ENCODE measurements around the gene ATP5F1D.

Gene ATP5F1D

GRCh38 chr19:1285737-1286360, 44.3 kb downstream of the ATP5F1D start, which contains the start of gene EFNA2:
EFNA2 (plus strand) TSS chr19:1285873; CDS start chr19:1286169, 296 bp downstream.
- H4K20me1 ChIP-seq (ENCODE audit: insufficient read depth), result no peaks in the 10 kb centered on the region
- H3K4me1 ChIP-seq (ENCODE audit: low read depth, poor library complexity, severe bottlenecking), result no peaks in the 10 kb centered on the region
- no peaks in the 10 kb centered on the region for H3K36me3 ChIP-seq (ENCODE audit: insufficient read depth)
- H3K79me2 ChIP-seq (ENCODE audit: insufficient read depth, low read depth), result no peaks in the 10 kb centered on the region
- H2AFZ ChIP-seq (ENCODE audit: low read depth), result no peak within 1 kb of the TSS
- no peak within 1 kb of the TSS for H3K4me2 ChIP-seq
- no peak for TF ChIP-seq CTCF (conservative IDR thresholded peaks at IDR 0.05; ENCODE audit: low read depth, low read length)
- H3K4me3 ChIP-seq (IDR thresholded peaks at IDR 0.05; ENCODE audit: insufficient read depth, low read depth, low read length), result no peak within 1 kb of the TSS
- peaks cover 69% of the 10 kb centered on the region for H3K27me3 ChIP-seq (ENCODE audit: insufficient read depth, low read depth)
- H3K9ac ChIP-seq, result no peak within 1 kb of the TSS
- H3K27ac ChIP-seq, result no peak within 1 kb of the TSS

DNA sequence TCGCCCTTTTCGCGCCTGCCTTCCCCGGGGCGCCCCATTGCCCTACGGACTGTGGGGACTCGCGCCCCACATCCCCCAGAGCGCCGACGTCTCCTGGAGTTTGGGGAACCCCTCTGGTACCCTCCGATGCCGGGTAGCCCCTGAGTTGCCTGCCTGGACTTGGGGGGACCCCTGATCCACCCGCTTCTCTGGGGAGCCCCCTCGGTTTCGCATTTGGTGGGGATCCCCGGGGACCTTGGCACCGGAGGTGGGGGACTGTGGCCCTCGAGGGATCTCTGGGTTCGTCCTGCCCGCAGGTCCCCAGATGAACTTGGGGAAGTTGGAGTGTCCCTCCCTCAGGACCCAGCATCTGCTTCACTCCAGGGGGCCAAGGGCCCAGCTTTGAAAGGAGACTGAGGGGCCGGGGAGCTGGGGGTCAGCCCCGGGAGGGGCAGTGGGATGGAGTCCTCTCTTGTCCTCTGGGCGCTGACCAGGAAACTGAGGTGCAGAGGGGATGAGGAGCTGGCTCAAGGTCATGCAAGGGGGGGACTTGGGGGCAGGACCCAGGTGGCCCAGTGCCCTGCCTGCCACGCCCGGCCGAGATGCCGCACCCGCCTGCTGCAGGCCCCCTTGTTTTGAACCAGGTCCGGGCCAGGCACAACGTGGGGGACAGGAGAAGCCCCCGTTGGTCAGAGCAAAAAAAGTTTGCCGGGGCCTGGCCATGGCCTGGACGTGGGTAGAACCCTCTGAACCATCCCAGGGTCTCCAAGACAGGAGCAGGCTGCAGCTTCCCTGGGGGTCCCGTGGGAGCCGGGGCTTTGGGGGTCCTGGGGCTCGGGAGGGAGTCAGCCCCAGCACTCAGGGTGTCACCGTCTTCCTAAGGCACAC, 45.2 kb downstream of the ATP5F1D start:
- Histone ChIP-seq H3K36me3 (ENCODE audit: insufficient read depth) (no peaks in the 10 kb centered on the region), H3K79me2 (ENCODE audit: insufficient read depth, low read depth) (no peaks in the 10 kb centered on the region), H3K27ac (no peak overlapping the region), H3K4me1 (ENCODE audit: low read depth, poor library complexity, severe bottlenecking) (peaks cover 3% of the 10 kb centered on the region), H3K4me3 (IDR thresholded peaks at IDR 0.05; ENCODE audit: insufficient read depth, low read depth, low read length) (no peak overlapping the region), H2AFZ (ENCODE audit: low read depth) (no peak overlapping the region), H3K4me2 (no peak overlapping the region), H3K9ac (no peak overlapping the region), H3K27me3 (ENCODE audit: insufficient read depth, low read depth) (peaks cover 78% of the 10 kb centered on the region), H4K20me1 (ENCODE audit: insufficient read depth) (no peaks in the 10 kb centered on the region)
- no peak for TF ChIP-seq CTCF (conservative IDR thresholded peaks at IDR 0.05; ENCODE audit: low read depth, low read length)

DNA sequence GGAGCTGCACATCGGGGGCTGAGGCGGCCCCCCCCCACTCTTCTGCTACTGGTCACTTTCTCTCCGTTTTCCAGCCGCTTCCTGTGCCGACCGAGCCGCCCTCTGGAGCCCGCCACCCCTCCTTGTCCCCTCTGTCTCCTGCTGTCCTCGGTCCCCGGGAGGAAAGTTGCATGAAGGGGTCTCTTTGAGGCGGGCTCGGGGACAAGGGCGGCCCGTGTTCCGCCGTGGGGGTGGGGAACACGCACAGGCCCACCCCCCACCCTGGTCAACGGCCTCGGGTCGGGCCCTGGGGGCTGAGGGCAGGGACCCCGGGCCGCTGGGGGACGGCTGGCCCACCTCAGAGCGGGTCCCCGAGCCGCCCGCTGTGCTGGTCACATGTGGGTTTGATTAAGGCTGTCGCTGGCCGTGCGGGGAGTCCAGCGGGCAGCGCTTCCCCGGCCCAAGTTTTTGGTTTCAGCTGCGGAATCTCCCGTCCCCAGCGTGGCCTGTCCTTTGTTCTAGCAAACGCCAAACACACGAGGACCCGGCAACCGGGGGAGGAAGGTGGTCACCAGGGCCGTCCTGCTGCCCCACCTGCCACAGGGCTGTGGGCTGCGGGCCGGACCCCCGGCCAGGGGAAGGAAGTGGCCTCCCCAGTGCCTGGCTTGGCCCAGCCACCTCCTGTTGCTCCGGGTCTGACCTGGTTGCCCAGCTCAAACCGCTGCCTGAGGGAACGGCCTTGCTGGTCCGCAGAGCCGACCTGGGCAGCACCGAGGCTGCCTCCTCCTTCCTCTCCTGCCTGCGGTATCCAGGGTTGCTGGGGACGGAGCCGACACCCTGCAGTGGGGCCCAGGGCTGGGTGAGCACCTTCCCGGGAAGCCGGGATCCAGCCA, 46.0 kb downstream of the ATP5F1D start:
- TF ChIP-seq CTCF (conservative IDR thresholded peaks at IDR 0.05; ENCODE audit: low read depth, low read length), result no peak
- peaks cover 12% of the 10 kb centered on the region for H3K4me1 ChIP-seq (ENCODE audit: low read depth, poor library complexity, severe bottlenecking)
- no peaks in the 10 kb centered on the region for H4K20me1 ChIP-seq (ENCODE audit: insufficient read depth)
- H3K9ac ChIP-seq, result no peak overlapping the region
- no peak overlapping the region for H2AFZ ChIP-seq (ENCODE audit: low read depth)
- no peak overlapping the region for H3K4me3 ChIP-seq (IDR thresholded peaks at IDR 0.05; ENCODE audit: insufficient read depth, low read depth, low read length)
- H3K27me3 ChIP-seq (ENCODE audit: insufficient read depth, low read depth), result peaks cover 86% of the 10 kb centered on the region
- H3K36me3 ChIP-seq (ENCODE audit: insufficient read depth), result no peaks in the 10 kb centered on the region
- no peaks in the 10 kb centered on the region for H3K79me2 ChIP-seq (ENCODE audit: insufficient read depth, low read depth)
- no peak overlapping the region for H3K27ac ChIP-seq
- no peak overlapping the region for H3K4me2 ChIP-seq

- Histone ChIP-seq H3K27ac (no peak overlapping the region), H3K79me2 (ENCODE audit: insufficient read depth, low read depth) (no peaks in the 10 kb centered on the region), H4K20me1 (ENCODE audit: insufficient read depth) (no peaks in the 10 kb centered on the region), H3K27me3 (ENCODE audit: insufficient read depth, low read depth) (peaks cover 90% of the 10 kb centered on the region), H3K9ac (no peak overlapping the region), H3K4me3 (IDR thresholded peaks at IDR 0.05; ENCODE audit: insufficient read depth, low read depth, low read length) (no peak overlapping the region), H2AFZ (ENCODE audit: low read depth) (no peak overlapping the region), H3K36me3 (ENCODE audit: insufficient read depth) (no peaks in the 10 kb centered on the region), H3K4me1 (ENCODE audit: low read depth, poor library complexity, severe bottlenecking) (peaks cover 14% of the 10 kb centered on the region), H3K4me2 (no peak overlapping the region)
- no peak for TF ChIP-seq CTCF (conservative IDR thresholded peaks at IDR 0.05; ENCODE audit: low read depth, low read length)
Measured at GRCh38 chr19:1288226-1288612, 46.7 kb downstream of the ATP5F1D start.
